ENCODE measurements around the gene MGST2.

The MGST2 gene

GRCh38 chr4:139682309-139682708, 16.7 kb downstream of the MGST2 start:
- H3K27me3 ChIP-seq = no peaks in the 10 kb centered on the region
- TF ChIP-seq Cebpa-rat (IDR thresholded peaks at IDR 0.05) = no peak
- H3K4me1 ChIP-seq = no peaks in the 10 kb centered on the region
- 0 out of 2 replicates have a peak, but pooled peaks cover 22% of the 10 kb centered on the region for H3K36me3 ChIP-seq
- no peak overlapping the region for H3K27ac ChIP-seq
- no peak overlapping the region for H3K9ac ChIP-seq
- no peak overlapping the region for H3K4me3 ChIP-seq
- H3K4me2 ChIP-seq = no peak overlapping the region
- peaks cover 23% of the 10 kb centered on the region for H3K9me3 ChIP-seq
- no peaks in the 10 kb centered on the region for H4K20me1 ChIP-seq

- Histone ChIP-seq H3K9ac (no peak overlapping the region), H3K4me1 (no peaks in the 10 kb centered on the region), H3K4me3 (no peak overlapping the region), H3K27ac (no peak overlapping the region), H4K20me1 (no peaks in the 10 kb centered on the region), H3K36me3 (0 out of 2 replicates have a peak, but pooled peaks cover 22% of the 10 kb centered on the region), H3K4me2 (no peak overlapping the region), H3K9me3 (peaks cover 23% of the 10 kb centered on the region), H3K27me3 (no peaks in the 10 kb centered on the region)
- TF ChIP-seq Cebpa-rat (IDR thresholded peaks at IDR 0.05) = no peak
Measured at GRCh38 chr4:139682741-139683151, 17.1 kb downstream of the MGST2 start.

- H3K27ac ChIP-seq = no peak overlapping the region
- no peak overlapping the region for H3K4me2 ChIP-seq
Measured at GRCh38 chr4:139684351-139684750, 18.7 kb downstream of the MGST2 start.

GRCh38 chr4:139685180-139685579, 19.6 kb downstream of the MGST2 start:
- H3K4me1 ChIP-seq = no peaks in the 10 kb centered on the region
- no peak overlapping the region for H3K4me2 ChIP-seq
- no peak overlapping the region for H3K4me3 ChIP-seq
- no peaks in the 10 kb centered on the region for H4K20me1 ChIP-seq
- H3K36me3 ChIP-seq = 0 out of 2 replicates have a peak, but pooled peaks cover 12% of the 10 kb centered on the region
- no peaks in the 10 kb centered on the region for H3K27me3 ChIP-seq
- H3K27ac ChIP-seq = no peak overlapping the region
- no peak for TF ChIP-seq Cebpa-rat (IDR thresholded peaks at IDR 0.05)
- peaks cover 23% of the 10 kb centered on the region for H3K9me3 ChIP-seq
- H3K9ac ChIP-seq = no peak overlapping the region

More at GRCh38 chr4:139684351-139684750, 18.7 kb downstream of the MGST2 start:
- TF ChIP-seq Cebpa-rat (IDR thresholded peaks at IDR 0.05) = no peak
- Histone ChIP-seq H3K4me3 (no peak overlapping the region), H3K27me3 (no peaks in the 10 kb centered on the region), H3K9ac (no peak overlapping the region), H3K4me1 (no peaks in the 10 kb centered on the region), H3K36me3 (0 out of 2 replicates have a peak, but pooled peaks cover 12% of the 10 kb centered on the region), H3K9me3 (peaks cover 23% of the 10 kb centered on the region), H4K20me1 (no peaks in the 10 kb centered on the region)

GRCh38 chr4:139686130-139686529, 20.5 kb downstream of the MGST2 start:
- Histone ChIP-seq H3K4me1 (no peaks in the 10 kb centered on the region), H3K4me2 (no peak overlapping the region), H3K9ac (no peak overlapping the region), H3K27ac (no peak overlapping the region), H4K20me1 (no peaks in the 10 kb centered on the region), H3K27me3 (no peaks in the 10 kb centered on the region), H3K4me3 (no peak overlapping the region), H3K36me3 (0 out of 2 replicates have a peak, but pooled peaks cover 12% of the 10 kb centered on the region), H3K9me3 (peaks cover 23% of the 10 kb centered on the region)
- TF ChIP-seq Cebpa-rat (IDR thresholded peaks at IDR 0.05) = no peak

- no peak overlapping the region for H3K9ac ChIP-seq
- H3K4me1 ChIP-seq = no peaks in the 10 kb centered on the region
- H4K20me1 ChIP-seq = no peaks in the 10 kb centered on the region
- H3K4me2 ChIP-seq = no peak overlapping the region
- TF ChIP-seq Cebpa-rat (IDR thresholded peaks at IDR 0.05) = no peak
- peaks cover 23% of the 10 kb centered on the region for H3K9me3 ChIP-seq
- H3K27me3 ChIP-seq = no peaks in the 10 kb centered on the region
- no peak overlapping the region for H3K4me3 ChIP-seq
- no peak overlapping the region for H3K27ac ChIP-seq
- H3K36me3 ChIP-seq = 0 out of 2 replicates have a peak, but pooled peaks cover 12% of the 10 kb centered on the region
Measured at GRCh38 chr4:139686988-139687387, 21.4 kb downstream of the MGST2 start.

- Histone ChIP-seq H3K4me3 (no peak overlapping the region), H3K9ac (no peak overlapping the region), H3K36me3 (0 out of 2 replicates have a peak, but pooled peaks cover 12% of the 10 kb centered on the region), H3K4me2 (no peak overlapping the region), H3K27me3 (no peaks in the 10 kb centered on the region), H4K20me1 (no peaks in the 10 kb centered on the region), H3K4me1 (no peaks in the 10 kb centered on the region), H3K9me3 (peaks cover 12% of the 10 kb centered on the region), H3K27ac (no peak overlapping the region)
- no peak for TF ChIP-seq Cebpa-rat (IDR thresholded peaks at IDR 0.05)
Measured at GRCh38 chr4:139689093-139689722, 23.6 kb downstream of the MGST2 start.

- Histone ChIP-seq H3K4me3 (no peak overlapping the region), H3K27ac (no peak overlapping the region), H3K9me3 (peaks cover under 1% of the 10 kb centered on the region; the same call in 1 of the 2 replicates), H3K4me2 (no peak overlapping the region), H4K20me1 (no peaks in the 10 kb centered on the region), H3K36me3 (0 out of 2 replicates have a peak, but pooled peaks cover under 1% of the 10 kb centered on the region), H3K4me1 (no peaks in the 10 kb centered on the region), H3K9ac (no peak overlapping the region), H3K27me3 (no peaks in the 10 kb centered on the region)
- no peak for TF ChIP-seq Cebpa-rat (IDR thresholded peaks at IDR 0.05)
Measured at GRCh38 chr4:139690419-139690818, 24.8 kb downstream of the MGST2 start.

GRCh38 chr4:139692309-139693012, 26.8 kb downstream of the MGST2 start:
- H3K4me2 ChIP-seq = no peak overlapping the region
- no peak overlapping the region for H3K4me3 ChIP-seq
- H3K4me1 ChIP-seq = no peaks in the 10 kb centered on the region

GRCh38 chr4:139694522-139695107, 29.0 kb downstream of the MGST2 start:
- Histone ChIP-seq H3K27me3 (no peaks in the 10 kb centered on the region), H3K9ac (no peak overlapping the region), H3K4me2 (no peak overlapping the region), H4K20me1 (no peaks in the 10 kb centered on the region), H3K9me3 (0 out of 2 replicates have a peak, but pooled peaks cover 9% of the 10 kb centered on the region), H3K27ac (no peak overlapping the region), H3K4me3 (no peak overlapping the region), H3K4me1 (no peaks in the 10 kb centered on the region), H3K36me3 (no peaks in the 10 kb centered on the region)
- no peak for TF ChIP-seq Cebpa-rat (IDR thresholded peaks at IDR 0.05)

More at GRCh38 chr4:139692309-139693012, 26.8 kb downstream of the MGST2 start:
- Histone ChIP-seq H3K27ac (no peak overlapping the region), H3K9ac (no peak overlapping the region), H4K20me1 (no peaks in the 10 kb centered on the region), H3K27me3 (no peaks in the 10 kb centered on the region), H3K36me3 (no peaks in the 10 kb centered on the region), H3K9me3 (0 out of 2 replicates have a peak, but pooled peaks cover 9% of the 10 kb centered on the region)
- no peak for TF ChIP-seq Cebpa-rat (IDR thresholded peaks at IDR 0.05)
